ENCODE measurements around the gene GPM6B.

The GPM6B gene, protein sequence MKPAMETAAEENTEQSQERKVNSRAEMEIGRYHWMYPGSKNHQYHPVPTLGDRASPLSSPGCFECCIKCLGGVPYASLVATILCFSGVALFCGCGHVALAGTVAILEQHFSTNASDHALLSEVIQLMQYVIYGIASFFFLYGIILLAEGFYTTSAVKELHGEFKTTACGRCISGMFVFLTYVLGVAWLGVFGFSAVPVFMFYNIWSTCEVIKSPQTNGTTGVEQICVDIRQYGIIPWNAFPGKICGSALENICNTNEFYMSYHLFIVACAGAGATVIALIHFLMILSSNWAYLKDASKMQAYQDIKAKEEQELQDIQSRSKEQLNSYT

DNA sequence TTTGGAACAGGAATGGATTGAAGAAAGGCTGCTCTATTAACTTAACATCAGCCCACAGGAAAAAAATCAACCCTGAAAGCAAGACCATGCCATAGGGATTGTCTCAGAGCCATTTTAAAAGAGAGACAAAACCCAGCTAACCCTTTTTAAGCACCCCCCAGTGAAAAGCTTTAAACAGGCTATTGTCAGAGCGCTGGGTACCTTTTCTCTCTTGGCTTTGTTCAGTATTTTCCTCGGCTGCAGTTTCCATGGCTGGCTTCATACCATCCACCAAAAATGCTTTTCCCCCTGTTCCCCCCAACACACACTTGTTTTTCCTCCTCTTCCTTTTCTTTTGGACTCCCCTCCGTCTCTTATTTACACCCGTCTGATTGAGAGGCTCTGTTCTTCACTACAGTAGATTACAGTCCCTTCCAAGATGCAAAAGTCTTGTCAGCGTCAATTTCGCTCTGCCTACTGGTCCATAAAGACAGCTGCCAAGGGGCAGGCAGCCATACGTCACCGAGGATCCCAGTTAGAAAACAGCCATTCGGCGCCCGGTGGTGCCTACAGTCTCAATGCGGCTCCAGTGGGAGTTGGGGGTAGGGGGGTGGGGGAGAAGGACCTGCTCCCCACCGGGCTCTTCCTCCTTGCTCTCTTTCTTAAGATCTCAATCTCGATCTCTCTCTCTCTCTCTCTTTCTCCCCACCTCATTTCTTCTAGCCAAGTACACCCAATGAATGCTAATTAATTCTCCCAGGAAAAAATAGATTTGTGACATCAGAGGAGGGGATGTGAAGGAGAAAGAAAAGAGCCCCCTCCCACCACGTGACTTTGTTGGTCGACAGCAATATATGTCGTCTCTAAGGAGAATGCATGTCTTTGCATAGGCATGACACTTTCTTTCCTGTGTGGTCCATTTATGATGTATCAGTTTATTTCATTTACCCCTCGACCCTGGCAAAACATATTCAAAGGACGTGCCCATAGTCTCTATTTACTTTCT is at the start of gene GPM6B:
TSS of gene GPM6B (minus strand) at position 451 of the 985 bp plus-strand sequence. CDS start at position 262, 189 bp downstream.
- DNase-seq (ENCODE audit: low read depth) = no peak

DNA sequence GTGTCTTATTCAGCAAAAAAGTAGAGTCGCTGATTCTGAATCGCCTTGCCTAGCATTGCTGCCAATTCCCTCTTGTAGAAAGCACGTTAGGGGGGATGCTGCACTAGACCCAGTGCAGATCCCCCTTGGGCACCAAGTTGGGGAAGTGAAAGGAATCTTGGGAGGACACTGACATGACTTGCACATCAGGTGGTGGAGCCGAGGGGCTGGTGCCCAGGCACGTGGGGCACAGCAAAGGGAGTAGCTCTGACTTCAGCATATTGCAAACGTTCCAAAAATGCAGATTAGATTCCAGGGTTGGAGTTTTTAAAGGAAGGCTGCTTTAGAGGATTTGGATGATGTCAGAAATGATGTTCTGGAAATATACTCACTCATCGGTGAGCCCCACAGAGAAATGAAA is 47.4 kb upstream of the GPM6B start:
- DNase-seq (ENCODE audit: low read depth) = no peak

DNA sequence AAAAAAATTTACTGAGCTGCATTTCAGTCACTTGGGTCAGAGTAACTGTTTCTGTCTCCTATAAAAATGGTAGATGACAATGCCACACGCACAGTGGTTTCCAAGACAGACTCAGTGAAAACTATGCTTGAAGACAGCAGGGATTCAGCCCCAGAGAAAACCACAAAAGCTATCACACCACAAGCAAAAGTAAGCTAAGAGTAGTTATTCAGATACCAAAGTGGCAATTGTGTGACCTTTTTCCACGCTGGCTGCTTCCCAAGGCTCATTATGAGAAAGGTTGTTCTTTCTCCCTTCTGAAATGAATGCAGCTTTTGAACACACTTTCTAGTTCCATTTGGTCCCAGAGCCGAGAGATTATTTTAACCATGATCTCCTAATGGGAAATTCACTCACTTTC is 46.4 kb upstream of the GPM6B start:
- no peak for DNase-seq (ENCODE audit: low read depth)

DNA sequence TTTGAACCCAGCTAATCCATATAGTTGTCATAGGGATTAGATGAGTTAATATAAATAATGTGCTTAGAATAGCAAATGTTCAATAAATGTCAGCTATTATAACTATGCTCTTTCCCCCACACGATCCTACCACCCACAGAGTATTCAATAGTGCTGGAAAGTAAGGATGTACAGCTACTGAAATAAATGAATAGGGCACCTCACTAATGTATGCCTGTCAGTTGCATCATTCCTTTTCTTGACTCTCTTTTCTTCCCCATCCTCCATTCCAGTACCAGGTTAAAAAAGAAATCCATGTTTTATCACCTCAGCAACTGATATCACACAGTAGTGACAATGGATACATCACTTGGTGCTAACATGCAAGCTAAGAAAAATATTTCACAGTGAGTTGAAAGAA is 42.8 kb upstream of the GPM6B start:
- no peak for DNase-seq (ENCODE audit: low read depth)

DNA sequence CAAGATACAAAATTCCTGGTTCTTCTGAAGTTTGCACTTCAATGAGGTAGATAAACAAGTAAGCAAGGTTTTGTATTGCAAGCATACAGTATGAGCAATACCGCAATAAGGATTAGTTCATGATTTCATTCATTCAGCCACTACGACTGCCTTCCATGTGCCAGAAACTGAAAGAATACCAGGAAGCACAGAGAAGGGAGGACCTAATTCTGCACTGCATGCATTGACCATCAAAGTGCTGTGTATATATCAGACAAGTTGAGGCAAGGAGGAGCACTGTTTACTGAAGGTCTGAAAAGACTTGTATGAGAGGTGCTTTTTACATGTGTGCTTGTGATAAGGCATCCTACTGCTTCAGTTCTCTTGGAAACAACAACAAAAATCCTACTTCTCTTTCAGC is 40.9 kb upstream of the GPM6B start:
- no peak for DNase-seq (ENCODE audit: low read depth)

DNA sequence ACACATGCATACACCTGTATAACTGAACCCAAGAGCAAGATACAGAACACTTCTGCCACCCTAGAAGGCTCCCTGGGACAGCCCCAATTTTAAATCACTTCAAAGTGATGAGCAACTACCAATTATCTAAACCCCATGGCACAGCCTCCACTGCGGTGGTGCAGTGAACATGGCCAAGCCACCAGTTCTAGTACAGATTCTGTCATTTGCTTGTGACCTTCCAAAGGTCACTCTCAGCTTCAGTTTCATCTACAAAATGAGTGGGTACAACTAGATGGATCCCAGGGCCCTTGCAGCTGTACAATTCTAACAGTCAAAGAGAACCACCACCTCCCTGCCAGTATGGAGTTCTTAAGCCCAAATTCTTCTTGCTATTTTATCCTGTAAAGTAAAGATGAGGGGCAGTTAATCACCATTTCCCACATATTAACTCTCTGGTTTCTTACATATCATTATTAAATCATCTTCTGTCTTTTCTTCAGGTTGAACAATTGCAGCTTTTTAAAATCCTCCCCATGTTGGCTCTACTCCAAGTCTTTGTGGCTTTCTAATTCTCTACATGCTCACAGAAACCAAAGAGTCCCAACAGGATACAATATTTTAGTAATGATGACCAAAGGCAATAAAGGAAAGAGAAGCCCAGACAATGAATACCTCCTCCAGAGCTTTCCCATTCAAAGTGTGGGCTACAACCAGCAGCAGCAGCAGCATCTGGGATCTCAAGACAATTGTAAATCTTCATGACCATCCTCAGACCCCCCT is 39.0 kb upstream of the GPM6B start:
- DNase-seq (ENCODE audit: low read depth) = no peak

DNA sequence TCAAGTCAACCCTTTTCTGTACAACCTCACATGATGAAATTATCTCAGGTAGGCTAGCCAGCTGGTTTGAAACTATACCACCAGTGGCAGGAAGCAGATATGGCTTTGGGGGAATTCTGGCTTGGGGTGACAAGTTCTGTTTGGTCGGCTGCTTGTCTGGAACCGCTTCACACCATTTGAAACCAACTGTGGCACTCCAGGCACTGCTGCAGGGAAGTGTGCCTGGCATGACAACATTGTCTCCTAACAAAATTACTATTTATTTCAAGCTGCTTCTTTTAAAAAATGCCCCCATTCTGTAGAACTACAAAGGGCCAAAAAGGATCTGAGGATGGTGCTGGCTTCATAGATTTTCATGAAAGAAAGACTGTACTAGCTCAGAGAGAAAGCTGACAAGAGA is 37.1 kb upstream of the GPM6B start:
- DNase-seq (ENCODE audit: low read depth) = no peak

DNA sequence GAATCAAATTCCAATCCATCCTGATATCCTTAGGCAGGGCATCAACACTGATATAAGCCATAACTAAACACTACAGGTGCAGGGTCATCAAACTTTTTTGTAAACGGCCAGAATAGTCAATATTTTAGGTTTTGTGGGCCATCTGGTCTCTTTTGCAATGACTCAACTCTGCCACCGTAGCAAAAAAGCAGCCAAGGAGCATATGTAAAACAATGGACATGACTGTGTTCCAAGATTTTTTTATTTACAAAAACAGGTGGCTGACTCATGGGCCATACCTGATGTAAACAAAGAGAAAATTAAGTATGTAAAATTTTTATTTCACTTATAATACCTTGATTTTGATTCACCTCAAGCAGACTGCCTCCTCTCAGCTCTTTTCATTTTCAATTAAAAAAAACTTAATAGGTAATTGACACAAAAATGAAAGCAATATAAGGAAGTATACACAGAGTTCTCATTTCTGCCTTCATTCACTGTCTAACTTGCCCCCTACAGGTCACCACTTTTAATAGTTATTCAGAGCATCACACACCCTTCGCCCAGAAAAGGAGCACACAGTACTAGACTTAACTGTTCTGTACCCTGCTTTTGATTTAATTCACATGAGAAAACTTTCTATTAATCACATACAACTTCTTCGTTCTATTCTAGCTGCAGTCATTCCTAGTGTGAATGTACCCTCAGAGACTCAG is 35.3 kb upstream of the GPM6B start:
- DNase-seq (ENCODE audit: low read depth) = no peak

DNA sequence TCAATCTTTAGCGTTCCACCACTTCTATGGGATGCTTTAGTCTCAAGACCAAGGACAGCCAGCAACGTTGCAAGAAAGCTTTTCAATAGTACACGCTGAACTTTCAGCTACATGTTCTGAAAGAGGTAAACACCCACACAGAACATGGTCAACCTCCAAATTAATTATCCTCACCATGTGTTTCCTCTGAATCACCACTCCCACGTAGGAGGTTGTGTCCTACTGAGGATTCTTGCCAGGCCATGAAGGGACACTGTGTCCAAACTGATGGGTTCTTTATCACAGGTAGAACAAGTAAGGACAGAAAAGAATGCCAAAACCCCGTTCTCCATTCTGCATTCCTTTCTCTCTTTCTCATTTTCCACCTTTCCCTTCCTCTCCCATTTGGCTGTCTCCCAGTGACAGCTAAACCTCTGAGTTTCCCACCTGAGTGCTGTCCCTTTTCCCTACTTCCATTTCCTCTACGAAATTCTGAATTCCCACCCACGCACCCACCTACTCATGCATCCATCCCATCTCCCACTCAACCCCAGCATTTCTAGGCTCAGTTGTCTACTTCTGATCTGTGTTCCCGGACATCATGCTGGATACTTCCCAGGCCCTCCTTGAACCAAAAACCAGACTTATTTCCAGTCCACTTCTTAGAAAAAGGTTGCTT is 29.0 kb upstream of the GPM6B start:
- no peak for DNase-seq (ENCODE audit: low read depth)

DNA sequence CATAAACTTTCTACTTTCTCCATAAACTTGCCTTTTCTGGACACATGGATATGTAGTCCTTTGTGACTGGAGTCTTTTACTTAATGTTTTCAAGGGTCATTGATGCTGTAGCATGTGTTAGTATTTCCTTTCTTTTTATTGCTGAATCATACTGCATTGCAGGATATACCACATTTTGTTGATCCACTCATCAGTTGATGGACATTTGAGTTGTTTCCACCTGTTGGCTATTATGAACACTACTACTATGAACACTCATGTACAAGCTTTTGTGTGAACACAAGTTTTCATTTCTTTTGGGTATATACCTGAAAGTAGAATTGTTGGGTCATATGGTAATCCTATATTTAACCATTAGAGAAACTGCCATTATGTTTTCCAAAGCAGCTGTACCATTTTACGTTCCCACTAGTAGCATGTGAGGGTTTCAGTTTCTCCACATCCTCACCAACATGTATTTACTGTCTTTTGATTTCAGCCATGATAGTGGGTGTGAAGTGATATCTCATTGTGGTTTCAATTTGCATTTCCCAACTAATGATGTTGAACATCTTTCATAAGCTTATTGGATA is 26.3 kb upstream of the GPM6B start:
- DNase-seq (ENCODE audit: low read depth) = no peak

DNA sequence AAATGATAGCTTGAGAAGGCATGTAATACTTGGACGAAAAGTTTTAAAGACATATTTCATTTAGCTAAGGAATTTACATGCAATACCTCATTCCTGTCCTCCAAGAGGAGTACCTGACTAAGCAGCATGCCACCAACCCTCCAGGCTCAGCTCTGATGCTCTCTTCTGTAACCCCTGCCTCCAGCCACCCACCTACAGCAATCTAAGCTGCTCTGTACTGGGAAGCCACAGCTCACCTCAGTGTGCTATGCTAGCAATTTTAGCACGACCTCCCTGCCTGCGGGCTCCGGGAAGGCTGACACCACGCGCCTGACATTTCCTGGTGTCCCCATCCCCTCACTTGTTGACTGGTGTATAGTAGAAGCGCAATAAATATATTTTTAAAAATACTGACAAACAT is 23.2 kb upstream of the GPM6B start:
- DNase-seq (ENCODE audit: low read depth) = no peak

DNA sequence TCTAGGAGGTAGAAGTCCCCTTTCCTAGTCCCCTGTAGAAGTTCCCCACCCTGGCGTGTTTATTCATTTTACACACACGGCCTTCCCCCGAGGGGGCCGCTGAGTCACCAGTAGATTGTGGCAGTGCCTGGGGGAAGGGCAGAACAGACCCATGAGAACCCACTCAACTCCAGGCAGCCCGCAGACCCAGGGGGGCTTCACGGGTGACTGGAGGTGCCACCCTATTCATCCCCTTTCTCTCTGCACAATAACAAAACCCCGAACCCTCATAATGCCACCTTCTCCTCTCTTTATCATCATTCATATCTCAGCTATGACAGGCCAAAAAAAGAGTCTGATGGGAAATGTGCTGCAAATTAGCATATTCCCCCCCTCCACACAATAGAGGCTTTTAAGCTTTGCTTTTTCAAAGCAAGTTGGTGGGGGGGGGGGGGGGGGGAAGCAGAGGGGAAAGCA is 20.4 kb upstream of the GPM6B start:
- DNase-seq (ENCODE audit: low read depth) = no peak

DNA sequence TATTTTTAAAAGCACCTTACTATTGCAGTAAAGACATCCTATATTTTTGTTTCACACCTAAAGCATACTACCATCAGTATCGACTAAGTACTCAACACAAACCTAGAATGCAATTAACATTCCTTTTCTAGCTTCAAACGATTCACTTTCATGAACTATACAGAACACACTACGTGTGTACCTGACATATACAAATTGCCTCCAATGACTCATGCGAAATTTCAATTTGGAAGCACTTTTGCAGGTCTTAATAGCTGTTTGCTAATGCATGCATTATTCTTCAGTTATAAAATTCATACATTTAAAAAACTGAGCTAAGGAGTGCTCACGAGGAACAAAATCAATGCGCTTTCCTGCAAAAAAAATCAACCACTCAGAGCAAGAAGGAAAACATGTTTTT is 19.7 kb upstream of the GPM6B start:
- no peak for DNase-seq (ENCODE audit: low read depth)

DNA sequence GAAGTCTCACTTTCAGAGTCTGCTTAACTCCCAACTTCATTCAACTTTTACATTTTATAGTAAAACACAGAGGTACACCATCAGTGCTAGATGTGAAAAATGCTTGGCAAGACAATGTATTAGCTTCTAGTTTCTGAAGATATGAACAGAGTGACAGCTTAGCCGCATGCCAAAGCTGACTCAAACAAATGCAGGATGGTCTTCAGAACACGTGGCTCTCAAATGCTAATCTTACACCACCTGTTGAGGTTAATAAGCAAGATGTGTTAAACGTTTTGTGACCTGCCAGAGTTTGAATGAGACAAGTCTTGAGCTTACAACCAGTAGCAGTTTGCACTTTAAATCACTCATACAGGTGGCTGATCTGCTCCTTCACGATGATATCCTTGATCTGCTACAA is 18.9 kb upstream of the GPM6B start:
- DNase-seq (ENCODE audit: low read depth) = no peak

DNA sequence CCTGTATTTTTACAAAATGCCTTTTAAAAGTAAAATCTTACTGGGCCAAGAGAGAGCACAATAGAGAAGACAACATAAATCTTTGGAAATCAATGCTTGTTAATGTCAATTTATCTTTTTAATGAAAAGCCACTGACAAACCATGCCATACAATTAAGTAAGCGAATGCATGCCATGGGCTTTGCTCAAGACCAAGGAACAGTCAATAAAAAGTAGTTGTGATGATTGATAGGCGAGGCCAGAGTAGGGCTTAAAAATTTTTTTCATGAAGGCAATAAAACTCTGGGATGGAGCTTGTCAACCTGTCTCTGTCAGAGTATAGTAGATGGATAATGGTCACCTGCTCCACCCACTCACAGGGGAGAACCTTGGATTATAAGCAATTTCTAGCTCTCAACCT is 17.5 kb upstream of the GPM6B start:
- DNase-seq (ENCODE audit: low read depth) = no peak

DNA sequence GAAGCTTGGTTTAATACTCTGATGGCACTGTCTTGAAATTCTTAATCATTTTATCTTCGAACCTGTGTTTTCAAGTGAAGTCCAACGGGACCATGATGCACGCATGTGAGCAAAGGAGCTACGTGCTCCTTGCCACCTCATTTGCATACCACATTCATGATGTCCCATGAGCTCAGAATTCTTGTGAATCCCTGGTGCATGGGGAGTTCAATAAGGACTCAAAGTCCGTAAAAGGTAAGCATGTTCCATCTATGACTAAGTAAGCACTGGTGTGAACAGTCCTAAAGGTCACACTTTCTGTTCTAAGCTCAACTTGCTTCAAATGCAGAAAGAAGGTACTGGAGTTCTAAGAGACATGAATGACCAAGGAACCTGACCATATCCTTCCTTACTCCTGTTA is 13.1 kb upstream of the GPM6B start:
- no peak for DNase-seq (ENCODE audit: low read depth)

DNA sequence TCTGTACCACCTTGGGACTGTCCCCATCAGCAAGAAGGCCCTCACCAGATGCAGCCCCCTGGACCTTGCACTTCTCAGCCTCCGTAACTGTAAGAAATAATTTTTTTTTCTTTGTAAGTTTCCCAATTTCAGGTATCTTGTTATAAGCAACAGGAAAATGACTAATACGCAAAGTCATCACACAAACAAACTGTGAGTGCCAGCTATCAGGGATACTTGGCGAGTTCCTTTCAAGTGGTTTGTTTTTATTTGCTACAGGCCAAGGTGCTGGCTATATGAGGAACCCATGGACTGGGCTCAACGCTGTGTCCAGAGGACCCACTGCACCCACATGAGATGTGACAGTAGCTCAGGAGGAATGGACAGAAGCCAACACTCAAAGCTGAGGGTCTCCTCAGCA is 11.5 kb upstream of the GPM6B start:
- DNase-seq (ENCODE audit: low read depth) = no peak

DNA sequence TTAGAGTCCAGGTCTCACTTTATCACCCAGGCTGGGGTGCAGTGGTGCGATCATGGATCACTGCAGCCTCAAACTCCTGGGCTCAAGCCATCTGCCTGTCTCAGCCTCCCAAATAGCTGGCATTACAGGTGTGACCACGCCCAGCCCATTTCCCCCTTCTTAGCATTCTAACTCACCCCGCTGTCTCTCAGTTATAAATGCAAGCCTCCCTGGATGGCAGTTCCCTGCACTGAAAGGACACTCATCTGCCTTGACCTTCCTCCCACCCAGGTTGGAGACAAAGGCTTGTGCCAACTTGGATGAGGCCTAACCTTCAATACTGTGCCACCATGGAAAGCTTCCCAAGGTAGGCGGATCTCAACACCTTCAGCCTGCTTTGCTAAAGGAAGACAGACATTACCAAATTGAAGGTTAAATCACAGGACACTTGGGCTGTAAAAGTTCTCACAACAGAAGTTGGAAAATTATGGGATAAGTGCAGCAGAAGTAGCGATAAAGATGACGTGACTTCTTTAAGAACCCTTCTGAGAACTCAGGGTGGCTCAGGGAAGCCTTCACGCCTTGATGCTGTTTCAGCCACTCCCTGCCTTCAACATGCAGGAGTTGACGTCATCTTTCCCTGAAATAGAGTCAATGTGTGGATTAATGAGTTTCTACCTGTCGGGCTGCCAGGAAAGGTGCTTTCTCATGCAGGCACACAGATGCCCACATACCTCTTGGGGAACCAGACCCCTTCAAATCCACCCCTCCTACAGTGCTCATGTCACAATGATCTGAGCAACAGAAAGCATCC is 10.6 kb upstream of the GPM6B start:
- DNase-seq (ENCODE audit: low read depth) = no peak

DNA sequence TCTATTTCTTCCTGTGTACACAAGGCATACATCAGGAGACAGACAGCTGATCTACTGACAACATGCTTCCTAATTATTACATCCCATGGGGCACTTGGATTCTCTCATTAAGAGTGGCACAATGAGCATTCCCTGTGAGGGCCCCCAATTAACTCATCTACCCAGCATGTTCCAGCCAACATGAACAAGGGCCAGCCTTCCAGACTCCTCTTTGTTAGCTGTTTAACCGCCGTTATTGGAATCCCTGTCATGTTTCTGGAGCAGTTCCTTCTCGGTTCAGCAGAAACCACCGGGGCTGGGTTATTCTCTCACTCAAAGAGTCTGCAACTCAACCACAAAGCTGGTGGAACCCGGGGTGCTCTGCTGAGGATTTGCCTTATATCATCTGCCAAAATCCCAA is 9.9 kb upstream of the GPM6B start:
- no peak for DNase-seq (ENCODE audit: low read depth)

DNA sequence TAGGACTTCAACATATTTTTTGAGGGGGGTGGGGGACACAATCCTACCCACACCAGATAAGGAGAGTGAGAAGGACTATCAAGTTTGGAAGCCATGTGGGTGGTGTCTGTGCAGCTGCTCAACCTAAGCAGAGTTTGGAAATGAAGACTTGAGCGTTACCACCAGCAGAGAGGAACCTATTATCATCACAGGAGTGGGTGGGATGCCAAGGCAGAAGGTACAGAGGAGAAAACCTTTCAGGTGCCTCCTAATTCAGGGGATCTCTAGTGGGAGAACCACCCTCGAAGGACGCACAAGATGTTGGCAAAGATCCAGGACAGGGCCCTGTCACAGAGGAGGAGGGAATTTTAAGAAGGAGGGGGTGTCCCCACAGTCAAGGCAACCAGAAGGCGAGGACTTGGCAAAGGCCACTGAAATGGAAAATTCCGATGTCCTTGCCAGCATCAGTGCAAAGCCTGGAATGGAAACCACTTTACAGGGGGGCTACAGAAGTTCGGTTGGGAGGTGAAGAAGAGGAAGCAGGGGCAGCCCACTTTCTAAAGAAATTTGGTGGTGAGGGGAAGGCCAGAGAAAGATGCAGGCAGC is 8.4 kb upstream of the GPM6B start:
- DNase-seq (ENCODE audit: low read depth) = no peak

Measured in stimulated activated CD8-positive, alpha-beta memory T cell treated with anti-CD3 and anti-CD28 coated beads, Interleukin-15, amount 100 ng/mL, for 1 hour (primary cell).